Tibial nerve (tissue), 3 donors: Measurements from ENCODE around the gene CPT1B.

Experiments
- CTCF ChIP-seq, 5 experiments: fragments of 200-600 bp in 3 of 5; fragments of 450-650 bp in 2 of 5; sonication (generic) in 3 of 5; IDR thresholded peaks; one replicate each; pipeline ENCODE4 v1.5.1; 2016 to 2019; ENCODE audit warnings: antibody characterized with exemption in 5 of 5, mild to moderate bottlenecking in 3 of 5, moderate library complexity in 2 of 5
- POLR2A ChIP-seq, 2 donors: fragments of 450-650 bp; IDR thresholded peaks; one replicate each; pipeline ENCODE4 v1.6.1; 2017; ENCODE audit warnings: antibody characterized with exemption in 2 of 2, mild to moderate bottlenecking in 2 of 2, moderate library complexity in 2 of 2

- TF ChIP-seq POLR2A (IDR thresholded peaks at IDR 0.05) (no peak), CTCF (IDR thresholded peaks at IDR 0.05) (peak in 2 of 5 experiments; percentile 54 to 56)
Measured at GRCh38 chr22:50525858-50526107, 52.4 kb downstream of the CPT1B start.
